GM19240 (cell line): ENCODE measurements around the gene FRMD7.
"Not testable (repeated sequence)": the region's sequence is repeated elsewhere in the genome, so short reads cannot be mapped to it uniquely, and the experiment has no call there.

Experiments used
- DNase-seq: peaks from one replicate; pipeline ENCODE4 v3.0.0; 2011; ENCODE audit warnings: low spot score; ENCODE audit not compliant: insufficient read length

The FRMD7 gene, protein sequence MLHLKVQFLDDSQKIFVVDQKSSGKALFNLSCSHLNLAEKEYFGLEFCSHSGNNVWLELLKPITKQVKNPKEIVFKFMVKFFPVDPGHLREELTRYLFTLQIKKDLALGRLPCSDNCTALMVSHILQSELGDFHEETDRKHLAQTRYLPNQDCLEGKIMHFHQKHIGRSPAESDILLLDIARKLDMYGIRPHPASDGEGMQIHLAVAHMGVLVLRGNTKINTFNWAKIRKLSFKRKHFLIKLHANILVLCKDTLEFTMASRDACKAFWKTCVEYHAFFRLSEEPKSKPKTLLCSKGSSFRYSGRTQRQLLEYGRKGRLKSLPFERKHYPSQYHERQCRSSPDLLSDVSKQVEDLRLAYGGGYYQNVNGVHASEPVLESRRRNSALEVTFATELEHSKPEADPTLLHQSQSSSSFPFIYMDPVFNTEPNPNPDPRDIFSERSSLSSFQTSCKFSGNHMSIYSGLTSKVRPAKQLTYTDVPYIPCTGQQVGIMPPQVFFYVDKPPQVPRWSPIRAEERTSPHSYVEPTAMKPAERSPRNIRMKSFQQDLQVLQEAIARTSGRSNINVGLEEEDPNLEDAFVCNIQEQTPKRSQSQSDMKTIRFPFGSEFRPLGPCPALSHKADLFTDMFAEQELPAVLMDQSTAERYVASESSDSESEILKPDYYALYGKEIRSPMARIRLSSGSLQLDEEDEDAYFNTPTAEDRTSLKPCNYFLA

DNA sequence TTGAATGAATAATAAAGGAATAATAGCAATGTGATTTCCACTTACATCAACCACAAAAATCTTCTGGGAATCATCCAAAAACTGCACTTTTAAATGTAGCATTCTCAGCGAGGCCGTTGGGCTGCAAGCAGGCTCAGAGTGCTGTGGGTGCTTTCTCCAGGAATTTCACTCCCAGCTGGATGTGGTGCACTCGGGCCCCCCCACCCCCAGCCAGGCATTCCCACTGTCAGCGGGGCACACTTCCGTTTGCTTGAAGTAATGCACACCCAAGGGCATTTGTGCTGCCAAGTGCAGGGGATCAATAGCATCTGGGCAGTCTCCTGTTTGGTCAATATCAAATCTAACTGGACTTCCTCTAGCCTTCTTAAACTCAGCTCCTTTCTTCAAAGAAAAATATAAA lies at the start of gene FRMD7:
Gene FRMD7 (minus strand): TSS at position 278 of the 400 bp plus-strand sequence. CDS start 176 bp downstream, at position 102.
- DNase-seq = no peak

DNA sequence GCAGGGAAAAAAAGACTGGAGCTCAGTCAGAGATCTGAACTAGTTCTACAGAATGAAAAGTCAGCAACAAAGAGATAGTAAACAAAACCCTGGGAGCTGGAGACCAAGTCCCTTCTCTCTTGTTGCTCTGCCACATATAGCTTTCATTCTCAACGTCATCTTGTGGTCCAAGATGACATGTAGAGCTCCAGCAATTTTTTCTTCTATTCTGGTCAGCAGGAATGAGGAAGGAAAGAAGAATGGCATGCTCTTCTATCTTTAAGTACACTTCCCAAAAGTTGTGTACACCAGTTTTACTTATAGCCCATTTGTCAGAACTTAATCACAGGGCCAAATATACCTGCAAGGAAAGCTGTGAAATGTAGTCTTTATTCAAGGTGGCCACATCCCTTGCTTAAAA lies 45.8 kb upstream of the FRMD7 start:
- no peak for DNase-seq

DNA sequence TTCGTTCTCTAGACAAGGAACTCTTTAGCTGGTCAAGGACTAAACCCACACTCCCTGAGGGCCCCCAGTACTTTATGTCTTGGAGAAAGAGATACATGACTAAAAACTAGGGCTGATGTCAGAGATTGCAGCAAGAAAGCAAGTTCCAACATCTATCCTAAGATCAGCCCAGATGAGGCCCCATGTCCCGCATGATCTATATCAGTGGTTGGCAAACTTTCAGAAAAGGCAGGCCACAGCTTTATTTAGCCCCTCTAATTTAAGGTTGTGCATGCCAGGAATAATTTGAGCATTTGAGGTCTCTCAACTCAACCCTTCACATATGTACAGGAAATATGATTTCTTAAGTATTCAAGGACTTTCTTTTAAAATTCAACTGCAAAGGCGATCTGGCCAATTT lies 44.1 kb upstream of the FRMD7 start:
- DNase-seq = no peak

DNA sequence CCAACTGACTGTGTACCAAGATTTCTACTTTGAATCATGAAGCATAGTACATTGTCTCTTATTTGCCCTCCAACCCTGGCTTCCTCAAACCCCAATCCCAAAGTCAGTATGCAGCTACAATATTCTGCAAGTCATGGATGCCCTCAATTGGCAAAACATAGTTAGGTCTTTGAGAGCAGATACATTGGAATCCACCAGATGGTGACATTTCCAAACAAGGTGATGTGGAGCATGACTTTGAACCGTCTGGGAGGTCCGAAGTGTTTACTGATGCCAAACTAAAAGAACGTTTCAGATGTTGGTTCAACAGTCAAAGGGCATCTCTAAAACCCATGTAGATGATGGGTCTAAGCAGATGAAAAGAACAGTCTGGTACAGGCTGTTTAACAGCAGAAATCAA lies 43.7 kb upstream of the FRMD7 start:
- no peak for DNase-seq

DNA sequence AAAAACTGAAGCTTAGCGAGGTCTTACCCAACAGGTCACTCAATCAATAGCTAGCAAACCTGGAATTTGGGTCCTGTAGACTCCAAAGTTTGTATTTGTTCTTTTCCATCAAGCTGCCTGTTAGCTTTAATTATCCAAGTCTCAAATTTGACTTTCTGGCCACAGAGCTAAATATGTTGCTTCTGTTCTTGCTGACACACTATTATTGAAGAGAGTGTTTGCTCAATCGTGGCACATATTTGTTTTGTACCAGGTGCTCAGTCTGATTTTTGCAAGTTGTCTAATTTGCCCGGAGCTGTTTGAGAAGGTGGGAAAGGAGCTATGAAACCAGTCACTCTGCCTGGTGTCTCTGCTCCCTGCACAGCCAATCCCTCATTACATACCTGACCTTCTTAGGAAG lies 41.7 kb upstream of the FRMD7 start:
- DNase-seq = no peak

DNA sequence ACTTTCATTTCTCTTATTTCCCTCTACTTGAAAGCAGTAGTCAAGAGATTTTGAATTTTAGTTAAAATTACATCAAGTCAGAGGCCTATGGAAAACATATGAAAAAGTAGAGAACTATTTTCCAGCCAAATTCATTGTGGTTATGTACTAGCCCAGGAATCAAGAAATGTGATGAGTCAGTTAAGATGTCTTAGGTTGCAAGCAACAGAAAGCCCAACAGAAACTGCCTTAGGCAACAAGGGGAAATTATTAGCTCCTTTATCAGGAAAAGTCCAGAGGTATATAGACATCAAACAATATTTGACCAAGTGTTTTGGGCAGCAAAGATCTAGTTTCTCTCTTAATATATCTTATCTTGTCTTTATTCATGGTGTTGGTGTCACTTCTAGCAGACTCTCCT lies 37.8 kb upstream of the FRMD7 start:
- DNase-seq = no peak

DNA sequence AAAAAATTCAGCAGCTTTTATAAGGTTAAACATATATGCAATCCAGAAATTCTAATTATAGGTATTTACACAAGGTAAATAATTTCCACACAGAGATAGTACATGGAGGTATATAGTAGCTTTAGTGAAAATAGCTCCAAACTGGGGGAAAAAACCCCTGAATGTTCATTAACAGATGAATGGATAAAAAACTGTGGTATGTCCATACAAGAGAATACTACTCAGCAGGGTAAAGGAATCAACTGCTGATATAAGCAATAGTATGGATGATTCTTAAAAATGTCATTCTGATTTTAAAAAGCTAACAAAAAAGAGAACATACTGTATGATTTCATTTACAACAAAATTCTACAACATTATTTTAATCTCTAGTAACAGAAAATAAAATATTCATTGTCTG lies 37.2 kb upstream of the FRMD7 start:
- no peak for DNase-seq

DNA sequence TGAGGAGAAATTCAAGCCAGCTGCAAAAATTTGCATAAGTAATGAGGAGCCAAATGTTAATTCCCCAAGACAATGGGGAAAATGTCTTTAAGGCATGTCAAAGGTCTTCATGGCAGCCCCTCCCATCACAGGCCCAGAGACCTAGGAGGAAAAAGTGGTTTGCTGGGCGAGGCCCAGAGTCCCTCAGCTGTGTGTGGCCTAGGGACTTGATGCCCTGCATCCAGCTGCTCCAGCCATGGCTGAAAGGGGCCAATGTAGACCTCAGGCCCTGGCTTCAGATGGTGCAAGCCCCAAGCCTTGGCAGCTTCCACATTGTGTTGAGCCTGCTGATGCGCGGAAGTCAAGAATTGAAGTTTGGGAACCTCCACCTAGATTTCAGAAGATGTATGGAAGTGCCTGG lies 35.3 kb upstream of the FRMD7 start:
- DNase-seq = not testable (repeated sequence)

DNA sequence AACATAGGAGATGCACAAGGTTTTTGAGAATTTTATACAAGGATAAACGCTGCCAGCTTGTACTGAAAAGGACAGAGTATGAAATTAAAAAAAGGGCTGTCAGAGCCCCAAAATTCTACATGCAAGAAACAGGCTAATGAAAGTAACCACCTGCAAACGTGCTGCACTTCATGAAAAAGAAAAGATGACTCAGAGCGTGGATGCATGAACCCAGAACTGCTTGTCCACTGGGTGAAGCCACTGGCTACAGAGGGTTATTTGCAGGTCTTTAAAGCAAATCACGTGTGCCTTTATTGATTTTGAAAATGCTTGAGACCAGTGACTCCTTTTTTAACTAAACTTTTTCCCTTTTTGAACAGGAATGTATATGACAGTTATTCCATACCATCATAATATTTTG lies 25.3 kb upstream of the FRMD7 start:
- DNase-seq = no peak

DNA sequence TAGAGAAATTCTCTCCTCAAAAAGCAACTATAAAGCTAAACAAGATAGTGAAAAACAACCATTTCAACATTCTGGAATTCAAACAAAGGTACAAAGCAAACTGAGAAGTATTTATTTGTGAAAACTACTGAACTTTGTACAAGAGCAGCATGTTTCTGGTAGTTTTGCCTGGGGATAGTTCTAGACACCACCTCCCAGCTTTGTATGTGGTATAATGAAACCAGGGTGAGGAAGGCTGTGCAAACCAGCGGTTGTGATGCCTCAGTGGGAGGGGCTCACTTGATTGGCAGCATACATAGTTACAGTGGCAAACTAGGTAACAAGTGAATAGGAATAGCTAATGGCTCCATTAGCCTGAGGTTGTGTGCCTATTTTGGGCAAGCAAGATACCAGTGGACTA lies 18.6 kb upstream of the FRMD7 start:
- no peak for DNase-seq

DNA sequence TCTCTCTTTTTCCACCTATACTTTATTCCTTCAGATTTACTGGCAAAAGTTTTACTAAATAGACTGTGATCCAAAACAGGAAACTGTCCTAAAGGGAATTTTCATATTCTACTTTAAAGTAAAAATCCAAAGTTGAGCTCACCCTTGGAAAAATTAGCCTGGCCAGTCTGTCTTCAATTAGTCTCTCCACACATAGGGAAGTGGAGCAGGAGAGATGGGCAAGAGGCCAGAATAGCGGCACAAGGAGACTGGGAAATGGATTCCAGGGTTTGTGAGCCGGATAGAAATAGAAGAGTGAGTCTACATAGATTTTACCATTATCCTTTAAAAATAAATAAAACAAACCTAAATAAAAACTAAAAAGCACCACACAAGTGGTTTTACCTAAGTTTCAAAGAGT lies 16.2 kb upstream of the FRMD7 start:
- no peak for DNase-seq

DNA sequence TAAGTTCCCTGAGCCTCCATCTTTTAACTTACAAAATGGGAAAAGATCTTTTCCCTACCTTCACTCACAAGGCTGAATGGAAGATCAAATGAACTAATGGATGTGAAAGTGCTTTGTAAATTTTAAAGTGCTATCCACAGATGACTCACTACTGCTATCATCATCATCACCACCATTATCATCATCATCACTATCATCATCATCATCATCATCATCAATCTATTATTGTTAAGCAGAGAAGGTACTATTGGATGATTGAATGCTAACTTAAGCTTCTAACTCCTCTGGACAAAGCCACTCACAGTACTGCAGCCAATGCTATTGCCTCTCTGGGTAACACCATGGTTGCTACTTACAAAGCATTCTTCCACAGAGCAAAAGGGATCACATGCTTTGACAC lies 1.9 kb downstream of the FRMD7 start:
- no peak for DNase-seq

DNA sequence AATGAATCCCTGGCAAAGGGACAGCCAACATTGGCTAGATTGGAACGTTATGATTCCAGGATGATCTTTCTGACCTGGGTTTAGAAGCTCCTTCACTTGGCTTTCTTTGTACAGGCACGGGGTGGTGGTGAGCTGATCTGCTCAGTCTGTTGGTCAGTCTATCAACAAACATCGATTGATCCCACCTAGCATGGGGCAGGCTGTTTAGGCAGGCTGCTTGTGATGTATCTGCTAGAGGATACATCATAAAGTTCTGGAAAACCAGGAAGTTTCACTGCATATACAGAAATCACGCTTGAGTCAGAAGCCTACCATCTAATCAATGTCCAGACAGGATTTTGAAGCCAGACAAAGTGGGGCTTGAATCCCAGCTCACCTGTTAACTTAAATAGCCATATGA lies 6.9 kb downstream of the FRMD7 start:
- DNase-seq = no peak

DNA sequence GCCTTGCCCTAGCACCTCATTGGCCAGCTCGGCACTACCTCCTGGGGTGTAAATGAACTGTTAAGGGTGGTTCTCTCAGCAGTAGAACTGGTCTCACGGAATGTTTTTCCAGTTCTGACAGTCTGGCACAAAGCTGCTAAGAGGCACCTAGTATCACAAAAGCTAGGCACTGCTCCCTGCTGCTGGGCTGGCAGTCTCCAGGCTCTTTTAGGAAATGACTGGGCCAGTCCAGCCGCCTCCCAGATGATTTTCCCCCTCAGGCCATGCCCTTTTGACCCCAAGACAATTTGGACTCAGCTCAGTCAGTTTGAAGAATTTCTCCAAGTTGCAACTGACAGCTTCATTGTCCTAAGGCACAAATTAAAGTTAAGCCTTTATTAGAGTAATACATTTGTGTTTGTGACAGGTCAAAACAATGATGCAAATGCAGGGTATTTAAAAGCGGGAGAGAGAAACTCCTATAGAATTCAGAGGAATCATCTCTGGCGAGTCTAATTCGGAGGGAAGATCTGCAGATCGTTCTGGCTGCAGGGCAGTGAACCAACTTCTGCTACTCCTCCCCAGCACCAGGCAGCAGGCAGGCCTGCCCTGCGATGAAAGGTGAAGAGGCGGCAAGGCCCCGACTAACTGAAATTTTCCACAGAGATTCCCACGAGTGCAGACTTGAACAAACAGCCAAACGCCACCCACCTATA lies 7.9 kb downstream of the FRMD7 start:
- DNase-seq = no peak

DNA sequence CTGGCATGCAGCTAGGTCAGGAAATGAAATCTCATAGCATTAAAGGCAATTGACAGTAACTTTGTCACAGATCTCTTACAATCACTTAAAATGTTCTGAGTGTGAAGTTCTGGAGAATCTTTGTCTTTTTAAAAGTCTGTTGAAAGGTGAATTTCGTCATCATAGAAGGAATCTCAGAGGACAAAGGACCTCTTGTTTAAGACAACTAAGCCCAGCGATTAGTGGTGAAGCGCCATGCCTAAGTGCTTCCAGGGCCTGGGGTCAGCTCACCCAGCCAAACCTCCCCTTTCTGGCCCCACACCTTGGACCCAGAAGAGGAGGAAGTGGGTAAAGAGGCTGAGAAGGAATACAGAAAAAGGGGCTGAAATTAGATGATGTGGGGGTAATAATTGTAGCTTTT lies 8.5 kb downstream of the FRMD7 start:
- DNase-seq = no peak

DNA sequence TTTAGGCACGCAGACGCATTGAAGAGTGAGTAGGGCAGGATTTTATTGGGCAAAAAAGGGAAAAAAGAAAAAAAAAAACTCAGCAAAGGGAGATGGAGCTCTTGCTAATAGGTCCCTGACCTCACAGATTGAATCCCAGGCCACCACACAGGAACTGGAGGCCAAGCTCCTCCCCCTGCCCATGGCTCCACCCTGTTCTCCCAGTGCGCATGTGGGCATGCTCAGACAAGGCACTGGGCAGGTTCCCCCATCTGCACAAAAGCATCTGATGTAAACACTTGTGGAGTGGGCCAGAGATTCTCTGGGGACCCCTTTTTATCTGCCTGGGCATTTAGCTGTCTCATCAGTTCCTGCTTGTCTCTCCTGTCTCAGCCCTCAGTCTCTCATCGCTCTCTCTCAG lies 9.5 kb downstream of the FRMD7 start:
- DNase-seq = no peak

DNA sequence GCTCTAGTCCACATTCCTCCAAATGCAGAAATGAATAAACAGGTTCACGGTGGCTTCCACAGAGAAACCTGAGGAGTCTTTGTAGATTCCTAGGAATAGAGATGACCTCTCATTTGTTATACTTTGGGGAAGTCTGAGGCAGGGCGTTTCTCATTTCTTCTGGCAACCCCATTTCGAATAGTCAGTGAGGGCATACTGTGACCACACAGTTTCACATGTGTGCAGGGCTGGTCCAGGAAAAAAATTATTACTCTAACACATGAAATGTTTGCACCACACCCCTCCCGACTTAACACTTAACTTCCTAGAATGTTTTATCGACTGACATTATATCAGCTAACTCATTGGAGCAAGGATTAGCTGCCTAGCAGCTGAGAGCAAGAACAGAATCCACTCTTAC lies 12.0 kb downstream of the FRMD7 start:
- no peak for DNase-seq

DNA sequence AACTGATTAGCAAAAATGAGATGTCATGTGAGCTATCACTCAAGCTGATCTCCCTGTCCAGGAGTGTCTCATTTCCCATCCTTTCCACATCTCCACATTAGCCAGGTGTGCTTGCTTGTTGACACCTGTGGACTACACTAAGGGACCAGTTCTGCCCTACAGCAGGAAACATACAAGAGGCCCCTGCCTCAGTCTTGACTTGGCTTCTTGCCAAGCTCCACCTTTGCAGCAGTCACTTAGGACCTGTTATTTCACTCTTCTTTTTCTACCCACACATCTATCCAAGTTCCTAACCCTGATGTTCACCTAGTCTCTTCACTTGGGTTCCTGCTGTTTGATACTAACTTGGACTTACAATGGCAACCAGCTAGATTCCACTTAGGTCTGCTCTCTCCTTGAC lies 13.2 kb downstream of the FRMD7 start:
- no peak for DNase-seq

DNA sequence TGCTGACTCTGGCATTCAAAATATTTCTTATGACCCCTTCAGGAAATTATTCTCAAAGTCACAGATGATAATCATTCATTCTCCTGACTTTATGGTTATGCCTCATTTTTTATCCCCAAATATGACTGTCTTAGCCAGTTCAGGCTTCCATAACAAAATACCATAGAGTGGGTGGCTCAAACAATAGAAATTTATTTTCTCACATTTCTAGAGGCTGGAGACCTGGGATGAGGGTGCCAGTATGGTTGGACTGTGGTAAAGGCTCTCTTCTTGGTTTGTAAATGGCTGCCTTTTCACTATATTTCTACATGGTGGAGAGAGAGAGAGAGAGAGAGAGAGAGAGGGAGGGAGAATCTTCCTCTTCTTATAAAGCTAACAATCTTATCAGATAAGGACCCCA lies 20.5 kb downstream of the FRMD7 start:
- no peak for DNase-seq

DNA sequence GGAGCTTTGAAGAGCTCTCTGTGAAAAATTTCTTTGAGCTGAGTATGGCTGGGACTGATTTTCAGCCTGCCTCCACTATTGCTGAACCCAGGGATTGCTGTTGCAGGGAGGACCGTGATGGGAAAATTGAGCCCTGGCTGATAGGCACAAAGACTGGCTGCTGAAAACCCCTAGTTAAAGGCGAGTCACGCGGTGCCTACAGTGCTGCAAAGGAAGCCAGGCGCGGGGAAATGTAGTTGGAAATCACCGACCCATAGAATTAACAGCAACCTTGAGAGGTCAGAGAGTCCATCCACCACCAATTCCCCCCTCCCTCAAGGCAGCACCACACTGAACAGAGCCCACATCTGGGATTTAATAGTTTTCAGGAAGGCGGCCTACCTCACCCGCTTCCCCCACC lies 26.0 kb downstream of the FRMD7 start:
- no peak for DNase-seq

DNA sequence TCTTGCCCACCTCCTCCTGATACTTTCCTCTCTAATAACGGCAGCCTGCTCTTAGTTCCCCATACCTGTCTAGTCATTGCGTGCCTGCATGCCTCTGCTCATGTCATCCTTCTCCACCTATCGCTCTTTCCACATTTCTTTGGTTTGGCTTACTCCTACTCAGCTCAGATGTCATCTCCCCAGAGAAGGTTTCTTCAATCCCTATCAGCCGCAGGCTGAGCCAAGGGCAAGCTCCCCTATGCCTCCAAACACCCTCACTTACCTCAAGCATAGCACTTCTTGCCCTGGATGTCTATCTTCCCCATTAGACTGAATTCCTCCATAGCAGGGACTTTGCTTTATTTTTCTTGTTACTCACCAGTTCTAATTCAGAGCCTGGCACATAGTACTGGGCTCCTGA lies 26.6 kb downstream of the FRMD7 start:
- no peak for DNase-seq

DNA sequence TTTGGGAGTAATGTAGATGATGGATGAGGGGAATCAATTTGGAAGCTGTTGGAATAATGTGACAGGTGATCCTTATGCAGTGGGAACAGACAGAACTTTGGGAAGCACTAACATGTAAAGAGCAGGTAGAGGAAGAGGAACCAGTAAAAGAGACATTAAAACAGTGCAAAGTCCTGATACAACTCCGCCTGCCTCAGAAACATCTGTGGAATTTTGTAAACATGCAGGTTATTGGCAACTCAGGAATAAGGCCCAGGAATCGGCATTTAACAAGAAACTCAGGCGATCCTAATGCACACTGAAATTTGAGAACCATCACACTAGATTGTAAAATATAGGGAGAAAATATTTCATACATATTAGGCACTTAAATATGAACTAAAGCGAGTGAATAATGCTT lies 29.1 kb downstream of the FRMD7 start:
- DNase-seq = not testable (repeated sequence)
